NCI-H1417 treated with DMSO at 0.1 percent for 48 hours (cell line): ENCODE measurements around the gene CMIP.

Experiments
- DNase-seq: peaks from one replicate; lab custom pipeline; 2025; lab: John Stamatoyannopoulos, UW

CMIP gene

DNA sequence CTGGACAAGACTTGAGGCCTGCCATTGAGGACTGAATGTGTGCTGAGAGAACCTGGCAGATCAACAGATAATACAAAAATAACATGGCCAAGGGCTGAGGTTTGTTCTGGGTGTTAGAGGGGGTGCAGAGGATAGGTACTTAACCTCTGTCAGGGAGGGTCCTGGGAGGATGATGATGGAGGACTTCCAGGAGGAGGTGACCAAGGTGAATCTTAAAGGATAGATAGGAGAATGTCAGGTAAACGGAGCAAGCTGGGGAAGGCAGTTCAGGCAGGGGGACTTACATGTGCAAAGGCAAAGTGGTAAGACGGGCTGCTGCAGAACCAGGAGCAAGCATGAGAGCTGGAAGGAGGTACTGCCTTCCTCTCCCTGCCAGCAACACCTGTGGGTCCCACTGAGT is 214.6 kb downstream of the CMIP start:
- no peak for DNase-seq

DNA sequence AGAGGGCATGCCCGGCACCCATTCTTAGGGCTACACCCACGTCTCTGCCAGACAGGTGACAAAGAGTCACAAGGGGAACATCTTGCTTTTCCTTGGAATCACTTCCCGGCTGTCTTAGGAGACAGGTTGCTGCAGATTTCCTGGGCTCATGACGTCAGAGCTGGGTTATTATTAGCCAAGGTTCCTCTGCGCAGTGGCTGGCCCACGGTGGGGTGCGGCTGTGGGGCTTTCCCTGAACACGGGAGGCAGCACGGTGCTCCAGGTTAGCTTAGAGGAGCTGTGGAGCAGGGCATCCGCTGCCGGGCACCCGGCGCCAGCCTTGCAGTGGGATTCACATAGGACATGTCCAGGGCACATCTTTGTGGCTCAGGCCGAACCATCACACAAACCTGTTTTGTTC is 216.5 kb downstream of the CMIP start:
- no peak for DNase-seq

DNA sequence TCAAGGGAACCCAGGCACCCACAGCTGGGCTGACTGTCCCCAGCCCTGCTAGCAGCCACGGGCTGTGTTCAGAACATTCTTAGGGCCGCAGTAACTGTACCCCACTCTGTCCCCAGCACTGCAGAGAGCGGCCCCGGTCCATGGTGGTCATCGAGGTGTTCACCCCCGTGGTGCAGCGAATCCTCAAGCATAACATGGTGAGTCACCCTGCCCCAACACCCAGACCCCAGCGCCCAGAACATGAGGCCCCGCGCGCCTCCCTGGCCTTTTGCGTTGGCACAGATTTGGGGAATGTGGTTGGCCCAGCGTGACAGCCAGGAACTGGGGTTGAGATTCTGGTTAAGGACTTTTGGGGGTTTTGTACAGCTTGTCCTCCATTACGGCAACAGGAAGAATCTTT is 219.5 kb downstream of the CMIP start:
- no peak for DNase-seq

- no peak for DNase-seq
Observed at GRCh38 chr16:81665588-81665987, 221.0 kb downstream of the CMIP start.

GRCh38 chr16:81666113-81666512 is 221.5 kb downstream of the CMIP start:
- no peak for DNase-seq

- DNase-seq: no peak
Observed at GRCh38 chr16:81668243-81669097, 223.9 kb downstream of the CMIP start.

DNA sequence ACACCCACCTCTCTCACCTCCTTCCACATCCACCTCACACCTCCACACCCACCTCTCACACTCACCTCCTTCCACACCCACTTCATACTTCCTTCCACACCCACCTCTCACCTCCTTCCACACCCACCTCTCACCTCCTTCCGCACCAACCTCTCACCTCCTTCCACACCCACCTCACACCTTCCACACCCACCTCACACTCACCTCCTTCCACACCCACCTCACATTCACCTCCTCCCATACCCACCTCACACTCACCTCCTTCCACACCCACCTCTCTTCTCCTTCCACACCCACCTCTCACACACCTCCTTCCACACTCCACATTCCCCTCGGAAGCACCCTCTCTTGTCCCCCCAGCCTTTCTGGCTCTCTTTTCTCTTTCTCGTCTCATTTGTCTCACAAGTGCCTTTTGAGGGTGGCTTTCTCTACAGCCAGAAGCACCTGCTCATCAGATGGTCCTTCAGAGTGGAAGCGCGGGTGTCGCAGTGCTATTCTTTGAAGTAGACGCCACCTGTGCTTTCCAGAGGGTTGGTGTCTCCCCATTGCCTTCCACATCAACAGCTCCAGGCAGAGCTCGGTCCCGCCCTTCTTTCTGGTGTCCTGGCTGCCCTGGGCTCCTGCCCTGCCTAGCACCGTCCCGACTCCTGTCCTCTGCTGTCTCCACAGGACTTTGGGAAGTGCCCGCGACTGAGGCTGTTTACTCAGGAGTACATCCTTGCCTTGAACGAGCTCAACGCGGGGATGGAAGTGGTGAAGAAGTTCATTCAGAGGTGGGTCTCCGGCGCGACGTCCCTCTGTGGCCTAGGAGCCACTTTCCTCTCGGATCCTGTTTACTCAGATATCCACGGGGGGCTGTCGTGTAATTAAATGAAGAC is 225.1 kb downstream of the CMIP start:
- DNase-seq: no peak

DNA sequence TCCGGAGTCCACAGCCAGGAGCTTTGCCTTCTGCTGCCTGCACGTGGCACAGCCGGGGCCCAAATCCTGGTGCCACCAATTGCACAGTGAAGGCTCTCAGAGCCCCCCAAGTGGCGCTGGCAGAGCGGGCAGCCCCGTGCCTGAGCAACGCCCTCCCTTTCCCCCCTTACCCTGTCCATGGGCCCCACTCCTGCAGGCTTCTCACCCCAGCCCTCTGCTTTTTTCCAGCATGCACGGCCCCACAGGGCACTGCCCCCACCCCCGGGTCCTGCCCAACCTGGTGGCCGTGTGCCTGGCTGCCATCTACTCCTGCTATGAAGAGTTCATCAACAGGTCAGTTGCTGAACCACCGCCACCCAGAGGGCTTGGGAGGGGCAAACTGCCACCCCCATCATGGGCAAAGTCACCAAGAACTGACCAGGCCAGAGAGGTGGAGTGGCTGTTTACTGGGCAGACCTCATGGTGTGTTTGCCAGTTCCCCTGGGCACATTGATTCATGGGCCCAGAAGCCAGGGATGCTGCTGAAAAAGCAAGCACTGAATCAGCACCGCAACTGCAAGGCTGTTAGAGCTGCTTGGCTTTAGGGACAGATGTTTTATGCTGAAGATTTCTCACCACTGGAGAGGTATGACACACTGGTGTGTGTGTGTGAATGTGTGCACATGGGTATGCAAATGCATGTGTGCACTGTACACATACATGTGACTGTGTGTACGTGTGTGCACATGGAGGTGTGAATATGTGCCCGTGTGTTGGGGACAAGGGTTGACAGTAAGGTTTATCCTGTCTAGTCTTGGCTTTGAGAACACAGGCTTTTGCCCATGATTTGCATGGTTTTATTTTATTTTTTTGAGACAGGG is 227.4 kb downstream of the CMIP start:
- no peak for DNase-seq

DNA sequence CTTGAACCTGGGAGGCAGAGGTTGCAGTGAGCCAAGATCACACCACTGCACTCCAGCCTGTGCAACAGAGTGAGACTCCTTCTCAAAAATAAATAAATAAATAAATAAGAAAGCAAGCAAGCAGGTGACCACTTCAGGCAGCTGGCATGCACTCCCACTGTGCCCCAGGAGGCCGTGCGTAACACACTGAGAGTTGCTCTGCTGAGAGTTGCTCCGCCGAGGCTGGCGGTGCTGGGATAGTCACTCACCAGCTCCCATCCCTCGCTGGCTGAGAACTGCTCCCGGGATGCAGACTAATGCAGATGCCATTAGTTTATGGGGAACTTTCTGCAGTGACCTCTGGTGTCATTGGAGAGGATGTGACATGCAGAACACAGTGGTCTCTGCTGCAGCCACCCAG is 228.8 kb downstream of the CMIP start:
- no peak for DNase-seq

DNA sequence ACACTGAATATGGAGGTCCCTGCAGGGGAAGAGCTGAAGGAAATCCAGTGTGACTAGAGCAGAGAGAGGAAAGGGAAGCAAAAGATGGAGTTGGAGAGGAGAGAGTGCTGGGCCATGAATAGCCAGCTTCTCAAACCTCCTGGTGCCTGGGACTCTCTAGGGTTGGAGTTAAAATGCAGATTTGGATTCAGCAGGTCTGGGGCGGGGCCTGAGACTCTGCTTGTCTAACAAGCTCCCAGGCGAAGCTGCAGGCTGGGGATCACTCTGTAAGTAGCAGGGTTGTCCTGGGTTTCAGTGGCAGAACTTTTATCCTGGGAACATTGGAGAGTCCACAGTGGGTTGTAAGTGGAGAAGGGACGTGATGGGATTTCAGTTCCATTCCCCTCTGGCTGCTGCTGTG is 231.1 kb downstream of the CMIP start:
- no peak for DNase-seq

DNA sequence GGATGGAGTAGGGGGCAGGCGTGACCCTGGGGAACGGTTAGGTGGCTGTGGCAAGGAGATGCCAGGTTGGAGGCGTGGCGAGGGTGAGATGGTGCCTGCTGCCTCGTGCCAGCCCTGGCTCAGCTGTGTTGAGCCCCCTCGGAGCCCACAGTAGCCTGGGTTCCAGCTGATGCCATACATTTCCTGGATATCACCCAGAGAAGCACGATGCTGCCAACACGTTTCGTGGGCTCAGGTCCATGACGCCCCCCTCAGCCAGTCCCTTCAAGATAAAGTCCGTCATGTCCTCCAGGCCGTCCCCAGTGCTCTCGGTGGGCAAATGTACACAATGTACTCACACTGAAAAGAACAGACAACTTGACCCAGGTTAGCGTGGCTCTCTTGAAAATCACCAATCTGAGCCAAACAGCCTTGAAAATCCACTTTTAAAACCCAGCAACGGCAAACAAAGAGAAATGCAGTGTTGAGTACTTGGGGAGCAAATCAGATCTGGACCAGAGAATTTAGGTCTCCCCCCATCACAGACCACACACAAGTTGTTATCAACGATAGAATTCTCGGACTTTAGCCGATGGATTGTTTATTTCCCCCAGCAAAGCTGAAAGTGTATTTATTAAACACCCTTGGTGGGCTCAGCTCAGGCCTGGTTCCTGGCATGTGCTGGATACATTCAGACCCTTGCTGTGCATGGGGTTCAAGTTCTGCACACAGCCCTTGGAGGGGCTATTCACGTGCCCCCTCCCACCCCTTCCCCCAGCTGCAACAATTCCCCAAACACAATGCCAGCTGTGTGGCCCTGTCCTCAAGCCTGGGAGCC is 231.7 kb downstream of the CMIP start:
- DNase-seq: no peak

DNA sequence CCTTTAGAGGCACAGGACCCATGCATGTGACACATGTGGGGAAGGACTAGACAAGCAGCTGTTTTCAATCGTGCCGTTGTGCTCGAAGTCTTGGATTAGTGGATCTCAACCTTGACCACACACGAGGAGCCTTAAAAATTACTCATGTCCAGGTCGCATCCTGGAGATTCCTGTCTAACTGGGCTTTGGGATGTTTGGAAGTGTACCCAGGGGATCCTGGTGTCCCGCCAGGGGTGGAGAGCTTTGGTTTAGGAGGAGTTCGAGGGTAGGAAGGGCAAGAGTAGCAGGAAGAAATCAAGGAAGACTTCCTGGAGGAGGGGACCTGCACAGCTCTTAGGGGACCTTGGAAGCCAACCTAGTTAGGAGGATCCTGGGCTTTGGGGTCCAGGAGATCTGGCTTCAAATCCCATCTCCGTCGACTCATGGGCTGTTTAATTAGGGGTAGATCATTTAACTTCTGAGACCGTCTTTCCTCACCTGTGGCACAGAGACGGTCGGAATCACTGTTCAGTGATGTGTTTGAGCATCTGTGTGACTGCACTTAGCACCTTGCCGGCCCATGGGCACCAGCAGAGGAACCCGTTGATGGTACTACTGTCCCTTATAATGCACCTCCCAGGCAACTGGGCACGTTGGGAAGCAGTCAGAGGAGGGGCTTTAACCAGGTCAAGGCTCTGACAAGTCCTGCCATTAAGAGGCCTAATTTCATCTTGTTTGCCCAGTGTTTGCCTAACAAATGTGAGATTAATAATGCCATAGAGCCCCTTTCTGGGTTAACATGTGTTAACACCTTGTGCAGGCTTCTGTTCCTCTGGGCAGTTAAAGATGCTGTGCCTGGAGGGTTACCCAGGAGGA is 232.5 kb downstream of the CMIP start:
- no peak for DNase-seq

GRCh38 chr16:81678326-81679095 is 233.9 kb downstream of the CMIP start:
- no peak for DNase-seq

- no peak for DNase-seq
Observed at GRCh38 chr16:81679721-81680430, 235.3 kb downstream of the CMIP start.

DNA sequence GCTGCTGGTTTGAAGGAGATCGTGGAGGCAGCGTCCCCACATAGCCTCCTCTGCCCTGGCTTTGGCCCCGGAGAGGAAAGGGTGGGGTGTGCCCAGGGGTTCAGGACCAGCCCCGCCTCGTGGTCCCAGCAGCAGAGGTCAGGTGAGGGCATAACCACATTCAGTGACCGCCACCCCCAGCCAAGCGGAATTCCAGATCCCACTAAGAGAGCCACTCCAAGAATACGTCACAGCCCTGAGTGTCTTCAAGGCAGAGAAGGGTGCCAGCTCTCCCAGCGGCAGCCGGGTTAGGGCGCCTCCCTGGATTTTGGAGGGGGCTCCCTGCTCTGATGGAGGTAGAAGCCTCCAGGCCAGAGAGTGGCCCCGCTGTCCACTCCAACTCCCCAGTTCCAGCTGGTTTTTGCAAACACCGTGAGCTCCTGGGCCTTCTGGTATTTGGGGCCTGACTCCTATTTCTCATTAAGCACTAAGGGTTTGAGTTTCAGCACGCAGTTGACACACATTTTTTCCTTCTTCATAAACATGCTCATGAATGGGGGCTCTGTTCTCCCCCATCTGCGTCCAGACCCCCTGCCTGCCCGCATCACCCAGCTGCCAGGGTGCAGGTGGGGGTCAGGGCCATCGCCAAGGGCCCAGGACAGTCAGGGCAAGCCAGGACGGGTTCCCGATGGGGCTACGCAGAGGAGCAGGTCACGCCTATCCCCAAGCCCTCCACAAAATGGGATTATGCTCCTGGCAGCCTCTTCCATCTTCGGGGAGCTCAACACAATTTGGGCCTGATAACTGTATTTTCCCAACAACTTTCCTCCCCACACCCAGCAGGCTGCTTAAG is 236.1 kb downstream of the CMIP start:
- DNase-seq: no peak

DNA sequence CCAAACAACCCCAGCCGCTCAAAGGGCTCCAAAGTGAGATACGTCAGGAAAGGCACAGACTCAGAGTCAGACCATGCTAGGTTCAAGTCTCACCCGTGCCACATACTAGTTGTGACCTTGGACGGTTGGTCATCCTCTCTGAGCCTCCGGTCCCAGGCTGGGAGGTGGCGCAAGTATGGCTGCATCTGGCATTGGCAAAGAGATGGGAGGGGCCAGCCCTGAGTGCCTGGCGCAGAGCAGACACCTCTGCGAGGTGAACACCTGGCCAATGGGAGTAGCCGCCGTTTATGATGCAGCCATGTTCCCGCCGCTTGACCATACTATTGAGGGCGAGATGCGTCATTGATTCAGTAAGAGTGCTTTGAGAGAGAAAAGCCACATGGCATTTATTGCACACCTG is 236.7 kb downstream of the CMIP start:
- DNase-seq: no peak

GRCh38 chr16:81684242-81684837 is 239.7 kb downstream of the CMIP start:
- no peak for DNase-seq

GRCh38 chr16:81684901-81685300 is 240.3 kb downstream of the CMIP start:
- DNase-seq: no peak
